Ramos (cell line): ENCODE results near the gene NBEAL2.
"Not testable (repeated sequence)": the region's sequence is repeated elsewhere in the genome, so short reads cannot be mapped to it uniquely, and the experiment has no call there.

Experiments
- in situ Hi-C: fragments of 300-500 bp; cut with MboI; formaldehyde crosslinking; loops from one replicate; pipeline ENCODE4 v1.14.3; 2022; ENCODE audit warnings: low sequenced_read_pairs; ENCODE audit not compliant: unreplicated experiment

Gene NBEAL2

GRCh38 chr3:47019201-47019600, 39.7 kb downstream of the NBEAL2 start:
- in situ Hi-C loops = loop anchor here (25.0 kb wide), 1 partner anchor 307 kb away; the partner anchor contains the start of genes PRSS50 and TMIE

GRCh38 chr3:47020311-47020710, 40.8 kb downstream of the NBEAL2 start:
- in situ Hi-C loops = loop anchor here (25.0 kb wide), 1 partner anchor 308 kb away; the partner anchor contains the start of genes PRSS50 and TMIE

GRCh38 chr3:47022641-47023071, 43.2 kb downstream of the NBEAL2 start:
- in situ Hi-C loops = loop anchor here (25.0 kb wide), 1 partner anchor 310 kb away; the partner anchor contains the start of genes PRSS50 and TMIE

- in situ Hi-C loops = loop anchor here (25.0 kb wide), 1 partner anchor 313 kb away; the partner anchor contains the start of genes PRSS50 and TMIE
Measured at GRCh38 chr3:47024932-47025331, 45.5 kb downstream of the NBEAL2 start.

GRCh38 chr3:47026432-47026831, 47.0 kb downstream of the NBEAL2 start:
- in situ Hi-C loops = not testable (repeated sequence)

GRCh38 chr3:47028146-47028545, 48.7 kb downstream of the NBEAL2 start:
- in situ Hi-C loops = no loop called here

GRCh38 chr3:47028667-47029066, 49.2 kb downstream of the NBEAL2 start:
- in situ Hi-C loops = no loop called here

GRCh38 chr3:47031041-47031440, 51.6 kb downstream of the NBEAL2 start:
- in situ Hi-C loops = not testable (repeated sequence)

- in situ Hi-C loops = no loop called here
Measured at GRCh38 chr3:47034868-47035489, 55.5 kb downstream of the NBEAL2 start.

GRCh38 chr3:47035645-47036044, 56.2 kb downstream of the NBEAL2 start:
- in situ Hi-C loops = no loop called here

- in situ Hi-C loops = no loop called here
Measured at GRCh38 chr3:47036145-47036544, 56.7 kb downstream of the NBEAL2 start.

- in situ Hi-C loops = not testable (repeated sequence)
Measured at GRCh38 chr3:47037302-47037701, 57.8 kb downstream of the NBEAL2 start.

GRCh38 chr3:47041114-47041513, 61.6 kb downstream of the NBEAL2 start:
- in situ Hi-C loops = no loop called here

GRCh38 chr3:47042231-47042791, 62.8 kb downstream of the NBEAL2 start:
- in situ Hi-C loops = no loop called here

GRCh38 chr3:47047069-47047468, 67.6 kb downstream of the NBEAL2 start:
- in situ Hi-C loops = no loop called here

- in situ Hi-C loops = no loop called here
Measured at GRCh38 chr3:47047673-47048072, 68.2 kb downstream of the NBEAL2 start.

- in situ Hi-C loops = no loop called here
Measured at GRCh38 chr3:47054412-47054811, 74.9 kb downstream of the NBEAL2 start.

GRCh38 chr3:47056705-47057104, 77.2 kb downstream of the NBEAL2 start:
- in situ Hi-C loops = no loop called here

GRCh38 chr3:47057212-47057671, 77.8 kb downstream of the NBEAL2 start:
- in situ Hi-C loops = no loop called here
